Liver (tissue), 3 donors: ENCODE data around the gene RAB44.

ENCODE experiments used
- CTCF ChIP-seq: fragments of 150-350 bp; IDR thresholded peaks from 2 replicates; pipeline ENCODE4 v1.5.1; 2017; ENCODE audit warnings: improper control_type of control experiment, low read depth, low read length; ENCODE audit not compliant: missing input control
- RXRA ChIP-seq, 2 donors: IDR thresholded peaks; 2 replicates each; pipeline ENCODE4 v1.6.1; 2017 to 2018; ENCODE audit warnings: antibody characterized with exemption in 2 of 2, mild to moderate bottlenecking in 1 of 2
- YY1 ChIP-seq: IDR thresholded peaks from 2 replicates; pipeline ENCODE4 v1.6.1; 2016; ENCODE audit warnings: antibody characterized with exemption, mild to moderate bottlenecking
- TF ChIP-seq, protein P1 (sequence below): IDR thresholded peaks from 2 replicates; pipeline ENCODE4 v1.6.1; 2016; ENCODE audit warnings: antibody characterized with exemption
- donor health status: healthy.
- donor health status: healthy.

- TF ChIP-seq CTCF (no peak), YY1 (no peak), RXRA (IDR thresholded peaks at IDR 0.05) (no peak)
- TF ChIP-seq, protein P1, sequence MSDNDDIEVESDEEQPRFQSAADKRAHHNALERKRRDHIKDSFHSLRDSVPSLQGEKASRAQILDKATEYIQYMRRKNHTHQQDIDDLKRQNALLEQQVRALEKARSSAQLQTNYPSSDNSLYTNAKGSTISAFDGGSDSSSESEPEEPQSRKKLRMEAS, result no peak
These were observed 6.4 kb downstream of the RAB44 start for GRCh38 chr6:36703982-36704381.
